Measurements from ENCODE around the gene H3-3A. TPM values are rescaled to one million over a fixed set of nuclear protein-coding genes. Genes with fewer than 3 reads are reported as not detected.
A peak's percentile ranks its signal among the peaks of the same experiment; 100 is the strongest.

Gene H3-3A
- polyA plus RNA-seq, 3 donors: 961 to 1,826 (median 1,812) TPM

DNA sequence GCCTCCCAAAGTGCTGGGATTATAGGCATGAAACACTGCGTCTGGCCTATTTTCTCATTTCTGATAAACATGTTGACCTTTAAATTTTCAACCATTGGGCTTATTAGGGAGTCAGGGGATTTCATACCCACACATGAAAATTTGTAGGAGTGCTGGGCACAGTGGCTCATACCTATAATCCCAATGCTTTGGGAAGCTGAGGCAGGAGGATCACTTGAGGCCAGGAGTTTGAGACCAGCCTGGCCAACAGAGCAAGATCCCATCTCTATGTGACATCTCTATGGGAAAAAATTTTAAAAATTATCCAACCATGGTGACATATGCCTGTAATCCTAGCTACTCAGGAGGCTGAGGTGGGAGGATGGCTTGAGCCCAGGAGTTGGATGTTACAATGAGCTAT is 10.5 kb upstream of the H3-3A start:
- TF ChIP-seq CTCF (IDR thresholded peaks at IDR 0.05): no peak
- Mint-ChIP-seq H3K4me3 (no peak overlapping the region), H3K4me1 (peaks cover 26% of the 10 kb centered on the region), H3K27me3 (ENCODE audit: low read depth in 3 of 3) (peaks cover 0 to 2% (median 0%) of the 10 kb centered on the region in 3 donors), H3K27ac (peak overlapping the region; percentile 28 to 86 (median 65)), H3K36me3 (peaks cover 15 to 22% of the 10 kb centered on the region in 2 donors), H3K9me3 (peaks cover 0 to 3% (median 0%) of the 10 kb centered on the region in 7 donors)
- peaks cover 27 to 41% of the 10 kb centered on the region in 2 donors for H3K4me1 ChIP-seq (ENCODE audit: control insufficient read depth in 1 of 2, insufficient read depth in 2 of 2, low read length in 2 of 2)
- intact Hi-C loops (cut with micrococcal nuclease): no loop called here
- H3K9me3 ChIP-seq (replicated peaks in 1 of 2; ENCODE audit: control insufficient read depth in 1 of 2, insufficient read depth in 1 of 2, low read length in 2 of 2): no peaks in the 10 kb centered on the region
- no peaks in the 10 kb centered on the region for H4K20me1 ChIP-seq (ENCODE audit: insufficient read depth, low read length)
- no peak overlapping the region for H3K4me2 ChIP-seq (replicated peaks; ENCODE audit: extremely low read depth, low read length, poor library complexity, severe bottlenecking)
- H3K27me3 ChIP-seq (ENCODE audit: control insufficient read depth in 2 of 2, insufficient read depth in 2 of 2, low read length in 2 of 2): no peaks in the 10 kb centered on the region
- peak overlapping the region in 1 of 2 donors; percentile 29 for H3K27ac ChIP-seq (ENCODE audit: low read depth in 1 of 2, low read length in 2 of 2)
- H2AFZ ChIP-seq (ENCODE audit: insufficient read depth, low read depth, low read length, poor library complexity, severe bottlenecking): no peak overlapping the region
- H3K9ac ChIP-seq (ENCODE audit: insufficient read depth, low read length, poor library complexity, severe bottlenecking): no peak overlapping the region
- H3K79me2 ChIP-seq (ENCODE audit: insufficient read depth, low read length): no peaks in the 10 kb centered on the region
- no CpG with 5 or more reads among the region's 1 CpG for WGBS (ENCODE audit: insufficient coverage)
- DNase-seq: no peak
- no peak overlapping the region for H3K4me3 ChIP-seq (replicated peaks in 1 of 3; ENCODE audit: low read depth in 2 of 3, low read length in 3 of 3)
- peaks cover 5 to 23% of the 10 kb centered on the region in 2 donors for H3K36me3 ChIP-seq (replicated peaks in 1 of 2; ENCODE audit: control insufficient read depth in 1 of 2, insufficient read depth in 2 of 2, low read length in 2 of 2)

DNA sequence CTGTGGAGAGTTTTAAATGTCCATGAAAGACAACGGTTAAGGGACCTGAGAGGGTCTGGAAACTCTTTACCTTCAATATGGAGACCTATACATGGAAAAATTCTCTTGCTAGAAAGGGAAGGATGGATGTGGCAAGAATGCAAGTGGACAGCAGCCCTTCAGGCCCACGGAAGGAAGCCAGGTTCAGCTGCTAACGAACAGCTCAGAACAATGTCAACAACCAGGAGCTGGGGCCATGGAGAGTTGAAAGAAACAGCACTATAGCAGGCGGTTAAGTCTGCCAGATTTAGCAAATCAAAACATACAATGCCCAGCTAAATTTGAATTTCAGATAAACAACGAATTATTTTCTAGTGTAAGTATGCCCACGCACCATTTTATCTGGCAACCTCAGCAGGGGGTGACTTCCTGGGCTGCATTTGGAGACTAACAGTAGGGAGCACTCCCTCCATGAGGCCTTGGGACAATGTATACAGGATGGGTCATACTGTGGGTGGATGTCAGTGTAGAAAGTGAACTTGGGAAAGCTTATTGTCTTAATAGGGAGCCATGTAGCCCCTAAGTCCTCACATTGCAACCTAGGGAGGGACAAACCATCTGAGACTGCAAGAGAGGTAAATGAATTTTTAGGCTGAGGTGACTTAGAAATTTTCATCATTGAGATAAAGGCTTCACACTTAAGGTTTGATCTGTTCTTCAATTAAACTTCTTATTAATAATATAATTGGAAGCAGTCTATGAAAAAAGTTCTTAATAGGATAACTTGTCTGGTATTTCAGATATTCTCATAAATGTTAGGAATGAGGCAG is 7.8 kb upstream of the H3-3A start:
- H3K4me3 ChIP-seq (replicated peaks in 1 of 3; ENCODE audit: low read depth in 2 of 3, low read length in 3 of 3): no peak overlapping the region
- no peaks in the 10 kb centered on the region for H4K20me1 ChIP-seq (ENCODE audit: insufficient read depth, low read length)
- H3K36me3 Mint-ChIP-seq: peaks cover 31 to 37% of the 10 kb centered on the region in 2 donors
- H3K27ac Mint-ChIP-seq: peak overlapping the region in 4 of 7 donors; percentile 6 to 59 (median 33)
- no peak overlapping the region for H2AFZ ChIP-seq (ENCODE audit: insufficient read depth, low read depth, low read length, poor library complexity, severe bottlenecking)
- H3K4me3 Mint-ChIP-seq: peak overlapping the region in 1 of 2 donors; percentile 24
- no peaks in the 10 kb centered on the region for H3K79me2 ChIP-seq (ENCODE audit: insufficient read depth, low read length)
- peaks cover 0 to 3% (median 0%) of the 10 kb centered on the region in 7 donors for H3K9me3 Mint-ChIP-seq
- no peak overlapping the region for H3K9ac ChIP-seq (ENCODE audit: insufficient read depth, low read length, poor library complexity, severe bottlenecking)
- H3K27me3 ChIP-seq (ENCODE audit: control insufficient read depth in 2 of 2, insufficient read depth in 2 of 2, low read length in 2 of 2): no peaks in the 10 kb centered on the region
- peaks cover 0 to 2% (median 0%) of the 10 kb centered on the region in 3 donors for H3K27me3 Mint-ChIP-seq (ENCODE audit: low read depth in 3 of 3)
- no peak overlapping the region for H3K4me2 ChIP-seq (replicated peaks; ENCODE audit: extremely low read depth, low read length, poor library complexity, severe bottlenecking)
- DNase-seq: no peak
- intact Hi-C loops (cut with micrococcal nuclease): no loop called here
- TF ChIP-seq CTCF (IDR thresholded peaks at IDR 0.05): no peak
- WGBS (ENCODE audit: insufficient coverage): 58% methylated on average over 2 of the region's 6 CpGs
- peaks cover 5 to 40% of the 10 kb centered on the region in 2 donors for H3K36me3 ChIP-seq (replicated peaks in 1 of 2; ENCODE audit: control insufficient read depth in 1 of 2, insufficient read depth in 2 of 2, low read length in 2 of 2)
- H3K27ac ChIP-seq (ENCODE audit: low read depth in 1 of 2, low read length in 2 of 2): no peak overlapping the region
- peaks cover 22 to 31% of the 10 kb centered on the region in 2 donors for H3K4me1 ChIP-seq (ENCODE audit: control insufficient read depth in 1 of 2, insufficient read depth in 2 of 2, low read length in 2 of 2)
- no peaks in the 10 kb centered on the region for H3K9me3 ChIP-seq (replicated peaks in 1 of 2; ENCODE audit: control insufficient read depth in 1 of 2, insufficient read depth in 1 of 2, low read length in 2 of 2)
- peaks cover 21% of the 10 kb centered on the region for H3K4me1 Mint-ChIP-seq

Data from CD14-positive monocyte (primary cell).